ENCODE data around the gene PPP1CC. TPM values are rescaled to one million over a fixed set of nuclear protein-coding genes. Genes with fewer than 3 reads are reported as not detected.

PPP1CC gene
- total and polyA plus RNA-seq, 2 of the 4 experiments (the other 2 are of a cell fraction), result 71.0 to 126 TPM

GRCh38 chr12:110744151-110744571 is 1.5 kb upstream of the PPP1CC start:
- no peaks in the 10 kb centered on the region for H3K36me3 ChIP-seq (ENCODE audit: control insufficient read depth, insufficient read depth, low read length)
- H4K20me1 ChIP-seq (ENCODE audit: insufficient read depth, low read length), result peaks cover 34% of the 10 kb centered on the region
- peaks cover 5% of the 10 kb centered on the region; the same call in 1 of the 2 replicates for H3K9me1 ChIP-seq (ENCODE audit: insufficient read depth, low read length)
- H3K79me1 ChIP-seq (ENCODE audit: low read depth in 1 of 2, low read length in 2 of 2), result peaks cover 0 to 9% of the 10 kb centered on the region in 2 experiments; a peak in 1 of 4 replicates
- H2BK15ac ChIP-seq (ENCODE audit: low read depth, low read length), result no peak overlapping the region
- TF ChIP-seq ELK1 (IDR thresholded peaks at IDR 0.05; ENCODE audit: borderline replicate concordance, low read depth, low read length), result no peak
- TF ChIP-seq, protein P1, sequence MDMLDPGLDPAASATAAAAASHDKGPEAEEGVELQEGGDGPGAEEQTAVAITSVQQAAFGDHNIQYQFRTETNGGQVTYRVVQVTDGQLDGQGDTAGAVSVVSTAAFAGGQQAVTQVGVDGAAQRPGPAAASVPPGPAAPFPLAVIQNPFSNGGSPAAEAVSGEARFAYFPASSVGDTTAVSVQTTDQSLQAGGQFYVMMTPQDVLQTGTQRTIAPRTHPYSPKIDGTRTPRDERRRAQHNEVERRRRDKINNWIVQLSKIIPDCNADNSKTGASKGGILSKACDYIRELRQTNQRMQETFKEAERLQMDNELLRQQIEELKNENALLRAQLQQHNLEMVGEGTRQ (IDR thresholded peaks at IDR 0.05; ENCODE audit: low read depth, low read length), result no peak
- H3K4me2 ChIP-seq (ENCODE audit: low read depth, low read length), result peak overlapping the region; percentile 98; the same call in 1 of the 2 replicates
- peak overlapping the region; percentile 55 for H2AK9ac ChIP-seq (replicated peaks; ENCODE audit: low read depth, low read length, poor library complexity)
- WGBS, 2 experiments (ENCODE audit: extremely low coverage in 2 of 2, insufficient read length in 1 of 2), result 75% methylated on average over 2 of the region's 4 CpGs; no CpG with 5 or more reads in 1 of the 2 experiments
- no peak overlapping the region for H3K4me3 ChIP-seq (ENCODE audit: insufficient read depth, low read depth, low read length)
- no peak overlapping the region for H2BK20ac ChIP-seq (ENCODE audit: low read depth, low read length)
- H2BK5ac ChIP-seq (ENCODE audit: low read depth, low read length, poor library complexity, severe bottlenecking), result no peak overlapping the region
- peak; percentile 41 for DNase-seq
- H3K18ac ChIP-seq (ENCODE audit: low read depth, low read length), result no peak overlapping the region
- no peak overlapping the region for H3K14ac ChIP-seq (replicated peaks; ENCODE audit: low read depth, low read length)
- no peak overlapping the region for H3K56ac ChIP-seq (ENCODE audit: extremely low read depth, insufficient read depth, low read length)
- H3K4me1 ChIP-seq (ENCODE audit: control insufficient read depth, insufficient read depth, low read length), result peaks cover 11% of the 10 kb centered on the region
- 0 out of 2 replicates have a peak overlapping the region, but pooled peaks have one; percentile 6 for H2AK5ac ChIP-seq (ENCODE audit: low read depth, low read length)
- H3K4ac ChIP-seq (ENCODE audit: low read depth, low read length), result 0 out of 2 replicates have a peak overlapping the region, but pooled peaks have one; percentile 12
- 0 out of 2 replicates have a peak, but pooled peaks have one; percentile 2 for ATAC-seq (ENCODE audit: low read depth)
- ChIA-PET POLR2A (ENCODE audit: unreplicated experiment) (no interaction called here), CTCF (no interaction called here)
- H3K23ac ChIP-seq (ENCODE audit: low read depth, low read length), result peak overlapping the region; percentile 29; the same call in 1 of the 2 replicates
- H3K9ac ChIP-seq (ENCODE audit: low read depth, low read length), result no peak overlapping the region
- no peaks in the 10 kb centered on the region for H3K27me3 ChIP-seq (ENCODE audit: control insufficient read depth, insufficient read depth, low read length)
- H3K9me3 ChIP-seq (ENCODE audit: control insufficient read depth, insufficient read depth, low read length), result no peaks in the 10 kb centered on the region
- no peak overlapping the region for H3K27ac ChIP-seq (ENCODE audit: insufficient read depth, low read length)
- no peak overlapping the region for H2BK120ac ChIP-seq (ENCODE audit: low read depth, low read length)
- no peak overlapping the region for H4K91ac ChIP-seq (ENCODE audit: insufficient read depth, low read depth, low read length)
- no peak overlapping the region for H4K5ac ChIP-seq (ENCODE audit: low read depth, low read length)
- H4K8ac ChIP-seq (ENCODE audit: low read depth in 2 of 2, low read length in 2 of 2), result peak overlapping the region; percentile 26 to 59; a peak in 2 of 4 replicates
- no TSS peak for BruUV-seq (replicated peaks)
- intact Hi-C loops (cut with micrococcal nuclease) (loop anchor here (5.0 kb wide), 1 partner anchor 132 kb away; the partner anchor contains the start of gene TCTN1), in situ Hi-C loops (cut with MboI; ENCODE audit: low sequenced_read_pairs) (no loop called here), dilution Hi-C loops (cut with HindIII; ENCODE audit: low sequenced_read_pairs, unreplicated experiment) (no loop called here)
- H2AFZ ChIP-seq (replicated peaks; ENCODE audit: low read length, poor library complexity), result peak overlapping the region; percentile 90
